ENCODE measurements around the gene HSPB1.
"Not testable (repeated sequence)": the region's sequence is repeated elsewhere in the genome, so short reads cannot be mapped to it uniquely, and the experiment has no call there.

HSPB1 gene

GRCh38 chr7:76309341-76310101, 7.0 kb downstream of the HSPB1 start:
- not testable (repeated sequence) for H3K27ac ChIP-seq (ENCODE audit: low read depth, low read length); H3K4me1 ChIP-seq (ENCODE audit: control insufficient read depth, insufficient read depth, low read length, unreplicated experiment); H3K27me3 ChIP-seq (ENCODE audit: insufficient read depth, low read length); H3K36me3 ChIP-seq (ENCODE audit: insufficient read depth, low read length); H2AFZ ChIP-seq (ENCODE audit: low read length, unreplicated experiment); H3K79me2 ChIP-seq (ENCODE audit: control insufficient read depth, insufficient read depth, low read length, unreplicated experiment); H3K4me3 ChIP-seq (ENCODE audit: low read depth, low read length)

GRCh38 chr7:76310102-76310957, 7.9 kb downstream of the HSPB1 start:
- no peaks in the 10 kb centered on the region for H3K27me3 ChIP-seq (ENCODE audit: insufficient read depth, low read length)
- peaks cover 3% of the 10 kb centered on the region for H3K4me1 ChIP-seq (ENCODE audit: control insufficient read depth, insufficient read depth, low read length, unreplicated experiment)
- H3K4me3 ChIP-seq (ENCODE audit: low read depth, low read length): no peak overlapping the region
- H3K27ac ChIP-seq (ENCODE audit: low read depth, low read length): no peak overlapping the region
- H3K36me3 ChIP-seq (ENCODE audit: insufficient read depth, low read length): no peaks in the 10 kb centered on the region
- no peaks in the 10 kb centered on the region for H3K79me2 ChIP-seq (ENCODE audit: control insufficient read depth, insufficient read depth, low read length, unreplicated experiment)
- no peak overlapping the region for H2AFZ ChIP-seq (ENCODE audit: low read length, unreplicated experiment)

- not testable (repeated sequence) for H2AFZ ChIP-seq (ENCODE audit: low read length, unreplicated experiment); H3K79me2 ChIP-seq (ENCODE audit: control insufficient read depth, insufficient read depth, low read length, unreplicated experiment); H3K27ac ChIP-seq (ENCODE audit: low read depth, low read length); H3K36me3 ChIP-seq (ENCODE audit: insufficient read depth, low read length); H3K4me1 ChIP-seq (ENCODE audit: control insufficient read depth, insufficient read depth, low read length, unreplicated experiment); H3K27me3 ChIP-seq (ENCODE audit: insufficient read depth, low read length); H3K4me3 ChIP-seq (ENCODE audit: low read depth, low read length)
These were observed 9.4 kb downstream of the HSPB1 start for GRCh38 chr7:76311838-76312237.

- H2AFZ ChIP-seq (ENCODE audit: low read length, unreplicated experiment): no peak overlapping the region
- H3K4me3 ChIP-seq (ENCODE audit: low read depth, low read length): no peak overlapping the region
- no peak overlapping the region for H3K27ac ChIP-seq (ENCODE audit: low read depth, low read length)
These were observed 11.7 kb downstream of the HSPB1 start for GRCh38 chr7:76314042-76314721.

GRCh38 chr7:76314740-76315139, 12.3 kb downstream of the HSPB1 start:
- not testable (repeated sequence) for H3K27ac ChIP-seq (ENCODE audit: low read depth, low read length)

More at GRCh38 chr7:76314042-76314721, 11.7 kb downstream of the HSPB1 start:
- Histone ChIP-seq H3K36me3 (ENCODE audit: insufficient read depth, low read length) (no peaks in the 10 kb centered on the region), H3K4me1 (ENCODE audit: control insufficient read depth, insufficient read depth, low read length, unreplicated experiment) (peaks cover 14% of the 10 kb centered on the region), H3K27me3 (ENCODE audit: insufficient read depth, low read length) (no peaks in the 10 kb centered on the region), H3K79me2 (ENCODE audit: control insufficient read depth, insufficient read depth, low read length, unreplicated experiment) (no peaks in the 10 kb centered on the region)

GRCh38 chr7:76315364-76315763, 12.9 kb downstream of the HSPB1 start:
- H3K4me1 ChIP-seq (ENCODE audit: control insufficient read depth, insufficient read depth, low read length, unreplicated experiment): peaks cover 22% of the 10 kb centered on the region

More at GRCh38 chr7:76314740-76315139, 12.3 kb downstream of the HSPB1 start:
- not testable (repeated sequence) for H3K27me3 ChIP-seq (ENCODE audit: insufficient read depth, low read length); H2AFZ ChIP-seq (ENCODE audit: low read length, unreplicated experiment); H3K4me3 ChIP-seq (ENCODE audit: low read depth, low read length); H3K79me2 ChIP-seq (ENCODE audit: control insufficient read depth, insufficient read depth, low read length, unreplicated experiment); H3K36me3 ChIP-seq (ENCODE audit: insufficient read depth, low read length)
- H3K4me1 ChIP-seq (ENCODE audit: control insufficient read depth, insufficient read depth, low read length, unreplicated experiment): peaks cover 20% of the 10 kb centered on the region

GRCh38 chr7:76316984-76317781, 14.7 kb downstream of the HSPB1 start:
- no peaks in the 10 kb centered on the region; the same call in 1 of the 2 replicates for H3K36me3 ChIP-seq (ENCODE audit: insufficient read depth, low read length)
- H3K27me3 ChIP-seq (ENCODE audit: insufficient read depth, low read length): no peaks in the 10 kb centered on the region
- H3K79me2 ChIP-seq (ENCODE audit: control insufficient read depth, insufficient read depth, low read length, unreplicated experiment): no peaks in the 10 kb centered on the region
- H3K4me1 ChIP-seq (ENCODE audit: control insufficient read depth, insufficient read depth, low read length, unreplicated experiment): peaks cover 22% of the 10 kb centered on the region
- peak overlapping the region; percentile 82 for H3K4me3 ChIP-seq (ENCODE audit: low read depth, low read length)
- peak overlapping the region; percentile 77 for H2AFZ ChIP-seq (ENCODE audit: low read length, unreplicated experiment)
- peak overlapping the region; percentile 29 for H3K27ac ChIP-seq (ENCODE audit: low read depth, low read length)

More at GRCh38 chr7:76315364-76315763, 12.9 kb downstream of the HSPB1 start:
- H3K4me3 ChIP-seq (ENCODE audit: low read depth, low read length): no peak overlapping the region
- no peak overlapping the region for H2AFZ ChIP-seq (ENCODE audit: low read length, unreplicated experiment)
- no peaks in the 10 kb centered on the region for H3K79me2 ChIP-seq (ENCODE audit: control insufficient read depth, insufficient read depth, low read length, unreplicated experiment)
- no peak overlapping the region for H3K27ac ChIP-seq (ENCODE audit: low read depth, low read length)
- H3K36me3 ChIP-seq (ENCODE audit: insufficient read depth, low read length): no peaks in the 10 kb centered on the region
- H3K27me3 ChIP-seq (ENCODE audit: insufficient read depth, low read length): no peaks in the 10 kb centered on the region

GRCh38 chr7:76317782-76318487, 15.5 kb downstream of the HSPB1 start:
- no peaks in the 10 kb centered on the region for H3K79me2 ChIP-seq (ENCODE audit: control insufficient read depth, insufficient read depth, low read length, unreplicated experiment)
- H3K27ac ChIP-seq (ENCODE audit: low read depth, low read length): peak overlapping the region; percentile 77
- no peaks in the 10 kb centered on the region; the same call in 1 of the 2 replicates for H3K36me3 ChIP-seq (ENCODE audit: insufficient read depth, low read length)
- peak overlapping the region; percentile 77 for H2AFZ ChIP-seq (ENCODE audit: low read length, unreplicated experiment)
- H3K4me3 ChIP-seq (ENCODE audit: low read depth, low read length): peak overlapping the region; percentile 82
- no peaks in the 10 kb centered on the region for H3K27me3 ChIP-seq (ENCODE audit: insufficient read depth, low read length)
- H3K4me1 ChIP-seq (ENCODE audit: control insufficient read depth, insufficient read depth, low read length, unreplicated experiment): peaks cover 26% of the 10 kb centered on the region

- Histone ChIP-seq H2AFZ (ENCODE audit: low read length, unreplicated experiment) (peak overlapping the region; percentile 10), H3K79me2 (ENCODE audit: control insufficient read depth, insufficient read depth, low read length, unreplicated experiment) (no peaks in the 10 kb centered on the region), H3K4me3 (ENCODE audit: low read depth, low read length) (peak overlapping the region; percentile 82), H3K27me3 (ENCODE audit: insufficient read depth, low read length) (no peaks in the 10 kb centered on the region), H3K27ac (ENCODE audit: low read depth, low read length) (peak overlapping the region; percentile 77), H3K36me3 (ENCODE audit: insufficient read depth, low read length) (no peaks in the 10 kb centered on the region; the same call in 1 of the 2 replicates), H3K4me1 (ENCODE audit: control insufficient read depth, insufficient read depth, low read length, unreplicated experiment) (peaks cover 31% of the 10 kb centered on the region)
These were observed 16.2 kb downstream of the HSPB1 start for GRCh38 chr7:76318488-76319353.
